ENCODE measurements around the gene TUBB.

DNA sequence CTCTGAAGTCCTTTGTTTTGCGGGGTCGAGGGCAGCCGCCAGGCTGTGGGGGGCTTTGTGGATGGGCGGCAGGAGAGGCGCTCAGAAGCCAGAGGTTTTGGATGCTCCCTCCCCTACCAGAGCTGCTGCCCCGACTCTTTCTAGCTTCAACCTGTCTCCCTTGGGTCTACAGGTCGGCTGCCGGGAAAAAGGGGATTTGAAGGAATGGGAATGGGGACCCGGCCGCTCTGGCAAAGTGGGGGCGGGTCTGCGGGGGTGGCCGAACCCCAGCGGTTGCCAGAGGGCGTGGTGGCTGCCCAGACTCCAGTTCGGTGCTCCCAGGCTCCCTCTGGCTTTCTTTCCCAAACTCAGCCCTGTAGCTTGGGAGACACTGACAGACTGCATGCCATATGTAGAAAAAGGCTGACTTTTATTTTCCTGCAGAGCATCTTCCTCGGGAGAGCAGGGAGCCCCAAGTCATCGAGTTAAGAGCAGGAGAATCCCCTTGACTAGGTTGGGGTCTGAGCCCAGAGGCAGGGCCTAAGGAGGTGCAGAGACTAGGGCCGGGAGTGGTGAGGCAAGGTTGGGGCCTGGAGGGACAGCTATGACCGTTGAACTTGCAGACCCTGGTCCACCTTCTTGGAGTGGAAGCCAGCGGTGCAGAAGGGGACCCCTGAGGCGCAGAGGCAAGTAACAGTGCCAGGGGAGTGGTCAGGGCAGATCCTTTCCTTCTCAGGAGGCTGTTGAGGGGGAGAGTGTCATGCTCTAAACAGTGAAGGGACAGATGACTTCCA, 32.3 kb upstream of the TUBB start:
- TF ChIP-seq, protein P1, sequence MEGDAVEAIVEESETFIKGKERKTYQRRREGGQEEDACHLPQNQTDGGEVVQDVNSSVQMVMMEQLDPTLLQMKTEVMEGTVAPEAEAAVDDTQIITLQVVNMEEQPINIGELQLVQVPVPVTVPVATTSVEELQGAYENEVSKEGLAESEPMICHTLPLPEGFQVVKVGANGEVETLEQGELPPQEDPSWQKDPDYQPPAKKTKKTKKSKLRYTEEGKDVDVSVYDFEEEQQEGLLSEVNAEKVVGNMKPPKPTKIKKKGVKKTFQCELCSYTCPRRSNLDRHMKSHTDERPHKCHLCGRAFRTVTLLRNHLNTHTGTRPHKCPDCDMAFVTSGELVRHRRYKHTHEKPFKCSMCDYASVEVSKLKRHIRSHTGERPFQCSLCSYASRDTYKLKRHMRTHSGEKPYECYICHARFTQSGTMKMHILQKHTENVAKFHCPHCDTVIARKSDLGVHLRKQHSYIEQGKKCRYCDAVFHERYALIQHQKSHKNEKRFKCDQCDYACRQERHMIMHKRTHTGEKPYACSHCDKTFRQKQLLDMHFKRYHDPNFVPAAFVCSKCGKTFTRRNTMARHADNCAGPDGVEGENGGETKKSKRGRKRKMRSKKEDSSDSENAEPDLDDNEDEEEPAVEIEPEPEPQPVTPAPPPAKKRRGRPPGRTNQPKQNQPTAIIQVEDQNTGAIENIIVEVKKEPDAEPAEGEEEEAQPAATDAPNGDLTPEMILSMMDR (IDR thresholded peaks at IDR 0.05), result no peak
- peak in 1 of 3 donors; percentile 20 for TF ChIP-seq POLR2A (IDR thresholded peaks at IDR 0.05)

All from body of pancreas (tissue), 4 donors.